H1 (cell line): ENCODE measurements around the gene TTC28. TPM values are rescaled to one million over a fixed set of nuclear protein-coding genes. Genes with fewer than 3 reads are reported as not detected.

Source experiments
- CTCF ChIA-PET: fragments of 300-600 bp; sonication (Branson Sonifier 250); formaldehyde crosslinking; loops from one replicate; lab custom pipeline; 2021; ENCODE audit not compliant: partially characterized antibody; lab: Charles Lee
- POLR2A ChIA-PET: fragments of 300-600 bp; sonication (Branson Sonifier 250); formaldehyde crosslinking; loops from one replicate; lab custom pipeline; 2021; ENCODE audit warnings: inconsistent platforms; ENCODE audit not compliant: partially characterized antibody; lab: Charles Lee
- DNase-seq, 2 experiments: peaks; one replicate each; pipeline versions ENCODE4 v3.0.0 to v3.0.0-alpha.2; 2010 to 2022; ENCODE audit warnings: low spot score in 2 of 2, low read depth in 1 of 2, mixed read lengths in 1 of 2
- FAIRE-seq: peaks from 2 replicates; lab custom pipeline; 2011; peaks lifted over from hg19 to GRCh38; lab: Jason Lieb, UNC
- H2AFZ ChIP-seq: 2 replicates; pipeline ENCODE4 v1.8.1; 2012; ENCODE audit warnings: low read length, inconsistent platforms
- H2AK5ac ChIP-seq: 2 replicates; pipeline ENCODE4 v1.6.1; 2013; ENCODE audit warnings: low read depth, low read length
- H2BK120ac ChIP-seq: replicated peaks from 2 replicates; pipeline ENCODE3; 2013; ENCODE audit warnings: low read depth, low read length, inconsistent platforms
- H2BK12ac ChIP-seq: 2 replicates; pipeline ENCODE4 v1.6.1; 2013; ENCODE audit warnings: low read depth, low read length
- H2BK15ac ChIP-seq: 2 replicates; pipeline ENCODE4 v1.6.1; 2013; ENCODE audit warnings: low read length
- H2BK20ac ChIP-seq: 2 replicates; pipeline ENCODE4 v1.6.1; 2013; ENCODE audit warnings: low read length
- H2BK5ac ChIP-seq: 2 replicates; pipeline ENCODE4 v1.6.1; 2013; ENCODE audit warnings: low read depth, low read length
- H3K14ac ChIP-seq: 2 replicates; pipeline ENCODE4 v1.6.1; 2013; ENCODE audit warnings: inconsistent platforms; ENCODE audit not compliant: insufficient read length
- H3K18ac ChIP-seq: 2 replicates; pipeline ENCODE4 v1.6.1; 2013; ENCODE audit warnings: low read length; ENCODE audit errors: extremely low read depth
- H3K23ac ChIP-seq: 2 replicates; pipeline ENCODE4 v1.6.1; 2013; ENCODE audit warnings: inconsistent platforms; ENCODE audit not compliant: insufficient read length
- H3K23me2 ChIP-seq: 2 replicates; pipeline ENCODE4 v1.6.1; 2013; ENCODE audit warnings: low read depth, low read length
- H3K27ac ChIP-seq: 2 replicates; pipeline ENCODE4 v1.6.1; 2011; ENCODE audit warnings: low read depth, low read length, inconsistent platforms
- H3K27me3 ChIP-seq, 4 experiments: replicated peaks in 1 of 4; 1 replicate in 1 of 4; 2 replicates in 3 of 4; pipeline versions ENCODE4 v1.6.1 to v1.8.1; 2011 to 2013; ENCODE audit warnings: low read length in 3 of 4, mild to moderate bottlenecking in 3 of 4, inconsistent platforms in 2 of 4, mixed read lengths in 2 of 4, moderate library complexity in 1 of 4; ENCODE audit not compliant: control insufficient read depth in 3 of 4, insufficient read depth in 3 of 4; ENCODE audit errors: extremely low read depth in 1 of 4
- H3K36me3 ChIP-seq, 4 experiments: 2 replicates each; pipeline versions ENCODE4 v1.6.1 to v1.8.1; 2011 to 2013; ENCODE audit warnings: mild to moderate bottlenecking in 4 of 4, low read length in 3 of 4, moderate library complexity in 2 of 4, control low read depth in 1 of 4, inconsistent platforms in 1 of 4; ENCODE audit not compliant: insufficient read depth in 4 of 4, control insufficient read depth in 2 of 4
- H3K4ac ChIP-seq: replicated peaks from 2 replicates; pipeline ENCODE3; 2013; ENCODE audit warnings: low read length, low read depth, mixed read lengths, inconsistent platforms; ENCODE audit not compliant: insufficient read length
- H3K4me1 ChIP-seq, 4 experiments: replicated peaks in 1 of 4; 1 replicate in 1 of 4; 2 replicates in 3 of 4; pipeline versions ENCODE4 v1.6.1 to v1.8.1; 2011 to 2013; ENCODE audit warnings: low read length in 3 of 4, inconsistent platforms in 2 of 4, mixed read lengths in 1 of 4; ENCODE audit not compliant: insufficient read depth in 4 of 4, control insufficient read depth in 3 of 4
- H3K4me2 ChIP-seq, 2 experiments: 2 replicates each; pipeline versions ENCODE4 v1.6.1 to v1.8.1; 2011 to 2013; ENCODE audit warnings: low read depth in 2 of 2, low read length in 2 of 2, control low read depth in 1 of 2, inconsistent platforms in 1 of 2, mild to moderate bottlenecking in 1 of 2; ENCODE audit not compliant: insufficient read depth in 1 of 2
- H3K4me3 ChIP-seq, 4 experiments: fragments of 200-600, 300-600 bp in 1 of 4; sonication (generic), shearing (Covaris generic), sonication (Bioruptor Twin) in 1 of 4; 2 replicates each; pipeline versions ENCODE4 v1.5.1 to v1.8.1; 2011 to 2016; ENCODE audit warnings: low read length in 4 of 4, low read depth in 3 of 4, control low read depth in 2 of 4, inconsistent platforms in 2 of 4, mild to moderate bottlenecking in 2 of 4, mixed read lengths in 1 of 4, moderate library complexity in 1 of 4; ENCODE audit not compliant: insufficient read depth in 2 of 4; ENCODE audit errors: extremely low read depth in 1 of 4
- H3K56ac ChIP-seq: replicated peaks from 2 replicates; pipeline ENCODE3; 2013; ENCODE audit warnings: low read depth, mild to moderate bottlenecking, mixed read lengths, low read length, inconsistent platforms; ENCODE audit not compliant: insufficient read length
- H3K79me1 ChIP-seq: 2 replicates; pipeline ENCODE4 v1.6.1; 2013; ENCODE audit warnings: low read depth, low read length, control low read depth
- H3K79me2 ChIP-seq, 2 experiments: 2 replicates each; pipeline versions ENCODE4 v1.6.1 to v1.8.1; 2012 to 2013; ENCODE audit warnings: low read length in 2 of 2, mild to moderate bottlenecking in 2 of 2, inconsistent platforms in 1 of 2; ENCODE audit not compliant: insufficient read depth in 2 of 2, control insufficient read depth in 1 of 2
- H3K9ac ChIP-seq, 4 experiments: replicated peaks in 1 of 4; 1 replicate in 1 of 4; 2 replicates in 3 of 4; pipeline versions ENCODE4 v1.6.1 to v1.8.1; 2011 to 2013; ENCODE audit warnings: low read depth in 3 of 4, low read length in 3 of 4, control low read depth in 2 of 4, mild to moderate bottlenecking in 2 of 4, moderate library complexity in 2 of 4, inconsistent platforms in 1 of 4; ENCODE audit errors: extremely low read depth in 1 of 4
- H3K9me3 ChIP-seq, 2 experiments: 2 replicates each; pipeline versions ENCODE4 v1.6.1 to v1.8.1; 2012 to 2013; ENCODE audit warnings: mild to moderate bottlenecking in 2 of 2, moderate library complexity in 2 of 2, control low read depth in 1 of 2, inconsistent platforms in 1 of 2, low read depth in 1 of 2, low read length in 1 of 2, mixed read lengths in 1 of 2; ENCODE audit not compliant: insufficient read depth in 2 of 2
- H4K20me1 ChIP-seq, 2 experiments: replicated peaks in 1 of 2; 2 replicates each; pipeline versions ENCODE3 to v1.8.1; 2011 to 2013; ENCODE audit warnings: inconsistent platforms in 2 of 2, low read length in 2 of 2, mild to moderate bottlenecking in 1 of 2; ENCODE audit not compliant: insufficient read depth in 2 of 2, control insufficient read depth in 1 of 2
- H4K5ac ChIP-seq: 2 replicates; pipeline ENCODE4 v1.6.1; 2013; ENCODE audit warnings: low read length, low read depth, mixed read lengths, inconsistent platforms; ENCODE audit not compliant: insufficient read length
- H4K8ac ChIP-seq: 2 replicates; pipeline ENCODE4 v1.8.0; 2013; ENCODE audit warnings: mild to moderate bottlenecking, moderate library complexity, low read length, inconsistent platforms; ENCODE audit not compliant: insufficient read depth; ENCODE audit errors: extremely low read depth
- H4K91ac ChIP-seq: replicated peaks from 2 replicates; pipeline ENCODE3; 2013; ENCODE audit warnings: low read length, mixed read lengths, inconsistent platforms; ENCODE audit not compliant: insufficient read length
- CBX5 ChIP-seq: fragments of 300-800, 300-1000 bp; sonication (generic); IDR thresholded peaks from 2 replicates; pipeline ENCODE4 v1.7.1; 2016; ENCODE audit warnings: antibody characterized with exemption, low read length, low read depth
- WGBS, 2 experiments: shearing (Covaris generic) in 1 of 2; methylation state at CpG; one replicate each; pipeline versions ENCODE4 v1.1.6 to v1.1.7; 2013 to 2015; ENCODE audit warnings: low lambda C conversion rate in 2 of 2, mixed read lengths in 2 of 2, inconsistent platforms in 1 of 2, low coverage in 1 of 2, missing lambda C conversion rate in 1 of 2; ENCODE audit not compliant: insufficient replicate concordance in 2 of 2, insufficient coverage in 1 of 2, insufficient read length in 1 of 2; ENCODE audit errors: extremely low coverage in 1 of 2, missing lambda C conversion rate in 1 of 2; 5-methylcytosine and 5-hydroxymethylcytosine counted together
- polyA plus RNA-seq, 7 experiments: library from polyadenylated mRNA; depleted of rRNA in 3 of 7; stranded (reverse) in 5 of 7; unstranded in 2 of 7; fragments of >200 nt in 5 of 7; fragments of 200-250 nt in 2 of 7; gene quantifications; 1 replicate in 5 of 7; 2 replicates in 1 of 7; 4 replicates in 1 of 7; pipeline versions ENCODE4 v1.2.1 to v1.2.3, GENCODE V29; 2011 to 2013; ENCODE audit warnings: missing spikeins in 2 of 7, mixed read lengths in 2 of 7
- total RNA-seq: library from RNA; stranded (reverse); fragmentation: NEBNext Ultra II Directional; extraction: Animal tissue kit (Norgen Biotek cat#: 25700); gene quantifications from 2 replicates; pipeline ENCODE4 v1.2.1, GENCODE V29; 2021

TTC28 gene
- total and polyA plus RNA-seq, 2 of the 8 experiments (the other 6 are each of a cell fraction or from before 2014, with no cell fraction given) = 2.6 to 12.6 TPM

DNA sequence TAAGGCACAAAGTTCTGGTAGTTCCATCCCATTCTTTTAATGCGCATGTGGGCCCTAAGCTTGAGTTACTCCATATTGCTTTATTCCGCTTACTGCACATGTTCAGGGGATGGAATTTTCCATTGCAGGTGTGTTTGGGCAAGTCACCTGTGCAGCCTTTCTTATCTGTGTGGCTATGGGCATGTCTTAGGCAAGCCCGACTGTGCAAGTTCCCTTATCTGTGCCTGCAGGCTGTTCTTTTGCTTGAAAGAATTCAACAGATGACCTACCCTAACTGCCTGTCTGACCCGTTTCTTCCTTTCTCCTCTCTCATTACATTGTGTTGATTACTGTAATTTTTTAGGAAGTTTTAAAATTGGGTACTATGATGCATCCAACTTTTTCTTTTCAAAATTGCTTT, 363.6 kb downstream of the TTC28 start:
- no peaks in the 10 kb centered on the region for H4K20me1 ChIP-seq
- no peak overlapping the region for H2BK20ac ChIP-seq
- no peak overlapping the region for H3K56ac ChIP-seq
- H3K79me2 ChIP-seq = no peaks in the 10 kb centered on the region
- ChIA-PET POLR2A (no interaction called here), CTCF (interaction anchor here (0.6 to 0.7 kb wide), 3 partner anchors 32 to 905 kb away, joined by 3 to 5 read pairs (median 3); no protein-coding TSS in a partner anchor)
- H2AFZ ChIP-seq = no peak overlapping the region
- no peak overlapping the region for H3K14ac ChIP-seq
- H2AK5ac ChIP-seq = no peak overlapping the region
- peak overlapping the region; percentile 83 for H2BK120ac ChIP-seq
- 77% methylated on average over 4 of the region's 4 CpGs; no CpG with 5 or more reads in 1 of the 2 experiments for WGBS, 2 experiments
- H4K8ac ChIP-seq = no peak overlapping the region
- H2BK15ac ChIP-seq = no peak overlapping the region
- H2BK12ac ChIP-seq = no peak overlapping the region
- no peak overlapping the region for H3K27ac ChIP-seq
- H4K91ac ChIP-seq = no peak overlapping the region
- H3K4me3 ChIP-seq = no peak overlapping the region
- H3K4me2 ChIP-seq = no peak overlapping the region
- peak; percentile 24 for FAIRE-seq
- H3K79me1 ChIP-seq = no peaks in the 10 kb centered on the region
- H3K4ac ChIP-seq = no peak overlapping the region
- no peaks in the 10 kb centered on the region for H3K23me2 ChIP-seq
- no peaks in the 10 kb centered on the region for H3K36me3 ChIP-seq
- H3K4me1 ChIP-seq = peaks cover 0 to 6% (median 0%) of the 10 kb centered on the region in 4 experiments; a peak in 1 of 7 replicates
- no peak overlapping the region for H3K23ac ChIP-seq
- H3K9me3 ChIP-seq = no peaks in the 10 kb centered on the region; a peak in 1 of 4 replicates
- H3K18ac ChIP-seq = no peak overlapping the region
- no peak for DNase-seq
- H3K27me3 ChIP-seq = no peaks in the 10 kb centered on the region
- peak overlapping the region; percentile 76 for H4K5ac ChIP-seq
- no peak overlapping the region for H2BK5ac ChIP-seq
- no peak overlapping the region for H3K9ac ChIP-seq
- TF ChIP-seq CBX5 = no peak
